NCI-H748 (cell line): Measurements from ENCODE around the gene RMND5B.
"Not testable (repeated sequence)": the region's sequence is repeated elsewhere in the genome, so short reads cannot be mapped to it uniquely, and the experiment has no call there.

Source experiments
- DNase-seq: peaks from one replicate; lab custom pipeline; 2025; ENCODE audit not compliant: unreplicated experiment; lab: John Stamatoyannopoulos, UW

The RMND5B gene

DNA sequence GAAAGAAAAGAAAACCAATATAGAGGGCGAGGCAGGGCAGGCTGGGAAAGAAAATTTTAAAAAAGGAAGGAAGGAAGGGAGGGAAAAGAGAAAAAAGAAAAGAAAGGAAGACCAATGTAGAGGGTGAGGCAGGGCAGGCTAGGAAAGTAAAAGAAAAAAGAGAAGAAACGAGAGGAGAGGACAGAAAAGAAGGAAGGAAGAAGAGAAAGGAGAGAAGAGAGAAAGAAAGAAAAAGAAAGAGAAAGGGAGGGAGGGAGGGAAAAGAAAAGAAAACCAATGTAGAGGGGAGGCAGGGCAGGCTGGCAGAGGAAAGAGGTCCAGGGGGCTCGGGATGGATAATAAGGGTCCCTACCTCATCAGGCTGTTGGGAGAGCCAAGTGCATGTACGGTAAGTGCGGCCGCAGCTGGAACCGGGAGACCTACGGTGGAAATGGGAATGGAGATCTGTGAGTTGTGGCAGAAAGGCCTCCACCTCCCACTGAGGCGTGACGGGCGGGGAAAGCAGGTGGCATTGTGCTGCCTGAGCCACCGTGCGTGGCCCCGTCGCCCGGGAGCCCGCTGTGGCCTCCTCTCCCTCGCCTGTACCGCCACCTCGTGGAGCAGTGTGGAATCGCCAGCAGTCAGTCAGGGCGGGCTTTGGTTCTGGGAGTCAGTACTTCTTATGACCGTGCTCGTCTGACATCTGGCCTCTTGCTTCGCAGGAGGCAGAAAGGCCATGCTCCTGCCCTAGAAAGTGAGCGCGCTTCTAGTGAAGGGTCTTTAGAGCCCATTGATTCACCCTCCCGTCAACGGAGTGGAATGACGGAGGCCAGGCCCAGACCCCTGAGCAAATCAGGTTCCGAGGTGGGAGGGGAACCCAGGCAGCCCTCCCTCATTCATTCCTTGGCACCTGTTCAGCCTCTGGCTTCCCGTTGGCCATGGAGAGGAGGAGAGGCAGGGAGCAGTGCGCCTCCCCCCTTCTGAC lies 33.2 kb downstream of the RMND5B start:
- DNase-seq = peak; percentile 89

DNA sequence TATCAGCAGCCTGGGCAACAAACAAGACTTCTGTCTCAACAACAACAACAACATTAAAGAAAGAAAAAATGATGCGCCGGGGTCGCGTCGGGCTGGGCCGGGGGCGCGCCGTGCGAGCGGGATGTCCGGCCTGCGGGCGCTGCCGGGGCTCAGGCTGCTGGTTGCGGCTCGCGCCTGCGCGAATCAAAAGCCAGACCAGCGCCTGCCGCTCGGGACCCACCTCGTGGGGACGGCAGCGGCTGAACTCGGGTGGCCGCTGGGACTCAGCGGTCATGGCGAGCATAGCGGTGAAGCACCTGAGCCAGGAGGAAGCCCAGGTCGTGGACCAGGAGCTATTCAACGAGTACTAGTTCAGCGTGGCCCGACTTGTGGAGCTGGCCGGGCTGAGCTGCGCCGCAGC lies 34.8 kb downstream of the RMND5B start:
- DNase-seq = no peak

- DNase-seq = no peak
Observed at GRCh38 chr5:178170455-178170854, 39.6 kb downstream of the RMND5B start.

DNA sequence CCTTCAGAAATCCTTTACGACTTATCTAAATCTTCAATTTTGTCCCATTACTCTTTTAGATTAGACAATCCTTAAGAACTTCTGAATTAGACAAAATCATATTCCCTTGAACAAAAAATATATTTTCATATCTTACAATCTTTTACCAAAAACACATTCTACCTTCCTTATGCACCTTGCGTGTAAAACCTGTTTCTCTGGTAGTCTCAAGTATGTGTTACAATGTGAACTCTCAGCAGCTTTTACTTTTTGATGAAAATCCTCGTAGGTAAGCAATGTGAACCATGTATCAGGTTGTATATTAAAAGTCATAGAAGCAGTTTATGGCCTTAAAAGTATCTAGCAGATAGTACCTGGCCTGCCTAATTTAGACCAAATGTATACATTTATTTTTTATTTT lies 43.6 kb downstream of the RMND5B start:
- no peak for DNase-seq

- no peak for DNase-seq
Observed at GRCh38 chr5:178176791-178177190, 46.0 kb downstream of the RMND5B start.

DNA sequence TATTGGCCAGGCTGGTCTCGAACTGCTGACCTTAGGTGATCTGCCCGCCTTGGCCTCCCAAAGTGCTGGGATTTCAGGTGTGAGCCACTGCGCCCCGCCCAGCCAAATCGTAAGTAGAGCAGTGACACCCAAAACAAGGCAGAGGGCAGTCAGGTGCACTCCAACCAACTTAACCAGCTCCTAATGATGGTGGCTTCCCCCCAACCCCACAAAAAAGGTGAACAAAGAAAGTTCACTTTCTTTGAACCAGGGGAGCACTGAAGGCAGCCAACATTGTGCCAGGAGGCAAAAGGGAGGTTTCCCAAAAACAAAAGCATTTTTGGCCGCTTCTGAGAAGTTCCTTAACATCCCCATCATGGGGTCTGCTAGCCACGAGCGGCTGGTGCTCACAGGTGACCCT lies 46.8 kb downstream of the RMND5B start:
- DNase-seq = no peak

DNA sequence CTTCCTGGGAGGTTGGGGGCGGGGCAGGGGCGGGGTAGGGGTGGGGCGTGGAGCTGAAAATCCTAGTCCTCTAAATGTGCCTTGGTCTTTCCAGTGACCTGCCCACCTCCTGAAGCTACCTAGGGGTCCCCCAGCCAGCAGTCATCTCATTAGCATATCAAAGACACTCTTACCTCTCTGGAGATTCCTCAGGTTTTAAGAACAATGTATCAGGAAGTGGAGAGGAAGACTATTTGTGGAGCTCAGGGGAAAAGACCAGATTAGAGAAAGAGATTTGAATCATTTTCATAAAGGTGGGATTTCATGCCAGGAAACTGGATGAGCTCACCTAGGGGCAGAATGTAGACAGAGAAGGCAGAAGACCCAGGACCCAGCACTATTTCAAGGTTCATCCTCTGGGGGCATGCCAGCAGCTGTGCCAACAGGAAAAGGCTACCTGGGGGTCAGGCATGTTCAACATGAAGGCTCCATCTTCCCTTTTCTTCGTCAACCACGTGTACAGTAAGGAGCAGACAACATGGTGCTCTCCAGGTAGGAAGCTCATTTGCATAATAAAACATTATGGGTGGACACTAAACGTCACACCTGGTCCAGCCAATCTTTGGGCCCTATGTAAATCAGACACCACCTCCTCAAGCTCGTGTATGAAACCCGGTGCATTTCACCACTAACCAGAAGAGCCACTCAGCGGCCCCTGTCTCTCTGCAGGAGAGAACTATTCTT lies 49.5 kb downstream of the RMND5B start:
- DNase-seq = peak; percentile 18

GRCh38 chr5:178182158-178182876 lies 51.5 kb downstream of the RMND5B start:
- DNase-seq = no peak

GRCh38 chr5:178186427-178186826 lies 55.6 kb downstream of the RMND5B start:
- no peak for DNase-seq

DNA sequence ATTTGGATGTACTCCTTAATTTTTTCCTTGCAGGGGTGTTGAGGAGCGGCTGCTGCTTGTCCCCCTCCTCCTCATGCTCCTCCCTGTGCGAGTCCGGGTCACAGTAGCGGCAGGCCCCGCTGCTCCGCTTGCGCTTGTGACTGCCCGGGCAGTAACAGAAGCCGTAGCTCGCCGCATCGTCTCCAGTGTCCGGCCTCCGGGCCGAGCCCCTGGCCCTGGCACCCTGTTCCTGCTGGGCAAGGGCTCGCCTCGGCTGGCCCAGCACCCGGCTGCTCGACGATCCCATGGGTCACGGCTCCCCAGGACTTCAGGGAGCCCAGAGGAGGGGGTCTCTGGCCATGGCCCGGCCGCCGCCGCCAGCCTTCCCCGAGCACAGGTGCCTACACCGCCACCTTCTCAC lies 56.2 kb downstream of the RMND5B start, which contains the start of gene GMCL2:
GMCL2 (minus strand) TSS at position 358 of the 400 bp plus-strand sequence; CDS start at position 286, 72 bp downstream.
- no peak for DNase-seq

DNA sequence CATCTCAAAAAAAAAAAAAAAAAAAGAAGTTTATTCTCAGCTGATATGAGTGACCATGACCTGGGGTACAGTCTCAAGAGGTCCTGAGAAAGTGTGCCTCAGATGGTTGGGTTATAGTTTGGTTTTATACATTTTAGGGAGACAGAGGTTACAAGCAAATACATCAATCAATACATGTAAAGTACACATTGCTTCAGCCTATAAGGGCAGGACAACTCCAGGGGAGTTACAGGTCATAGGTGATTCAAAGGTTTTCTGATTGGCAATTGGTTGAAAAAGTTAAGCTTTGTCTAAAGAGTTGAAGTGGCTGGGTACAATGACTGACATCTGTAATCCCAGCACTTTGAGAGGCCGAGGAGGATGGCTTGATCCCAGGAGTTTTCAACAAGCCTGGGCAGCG lies 58.6 kb downstream of the RMND5B start:
- DNase-seq = no peak

GRCh38 chr5:178191661-178192060 lies 60.8 kb downstream of the RMND5B start:
- no peak for DNase-seq

DNA sequence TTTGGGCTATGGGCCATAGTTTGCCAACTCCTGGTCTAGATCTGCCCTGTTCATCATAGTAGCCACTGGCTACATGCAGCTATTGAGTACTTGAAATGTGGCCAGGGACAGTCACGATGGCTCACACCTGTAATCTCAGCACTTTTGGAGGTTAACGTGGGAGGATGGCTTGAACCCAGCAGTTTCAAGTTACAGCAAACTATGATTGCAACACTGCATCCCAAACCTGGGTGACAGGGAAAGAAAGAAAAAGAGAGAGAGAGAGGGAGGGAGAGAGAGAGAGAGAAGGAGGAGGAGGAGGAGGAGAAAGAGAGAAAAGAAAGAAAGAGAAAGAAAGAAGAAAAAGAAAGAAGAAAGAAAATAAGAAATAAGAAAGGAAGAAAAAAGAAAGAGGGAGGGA lies 61.4 kb downstream of the RMND5B start:
- DNase-seq = no peak

DNA sequence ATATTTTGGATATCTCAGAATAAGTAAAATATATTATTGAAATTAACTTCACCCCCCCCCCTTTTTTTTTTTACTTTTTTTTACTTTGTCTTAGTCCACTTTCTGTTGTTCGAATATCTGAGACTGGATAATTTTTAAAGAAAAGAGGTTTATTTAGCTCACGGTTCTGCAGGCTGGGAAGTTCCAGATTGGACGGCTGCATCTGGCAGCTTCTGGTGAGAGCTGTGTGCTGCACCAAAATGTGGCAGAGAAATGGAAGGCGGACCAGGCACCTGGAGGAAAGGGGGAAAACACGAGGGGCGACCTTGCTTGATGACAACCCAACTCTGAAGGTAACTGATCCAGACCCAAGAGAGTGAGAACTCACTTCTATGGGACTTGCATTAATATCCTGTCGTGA lies 62.0 kb downstream of the RMND5B start:
- DNase-seq = no peak

GRCh38 chr5:178193251-178193809 lies 62.5 kb downstream of the RMND5B start:
- DNase-seq = no peak

GRCh38 chr5:178194026-178194425 lies 63.2 kb downstream of the RMND5B start:
- DNase-seq = no peak

- no peak for DNase-seq
Observed at GRCh38 chr5:178196281-178196812, 65.5 kb downstream of the RMND5B start.

DNA sequence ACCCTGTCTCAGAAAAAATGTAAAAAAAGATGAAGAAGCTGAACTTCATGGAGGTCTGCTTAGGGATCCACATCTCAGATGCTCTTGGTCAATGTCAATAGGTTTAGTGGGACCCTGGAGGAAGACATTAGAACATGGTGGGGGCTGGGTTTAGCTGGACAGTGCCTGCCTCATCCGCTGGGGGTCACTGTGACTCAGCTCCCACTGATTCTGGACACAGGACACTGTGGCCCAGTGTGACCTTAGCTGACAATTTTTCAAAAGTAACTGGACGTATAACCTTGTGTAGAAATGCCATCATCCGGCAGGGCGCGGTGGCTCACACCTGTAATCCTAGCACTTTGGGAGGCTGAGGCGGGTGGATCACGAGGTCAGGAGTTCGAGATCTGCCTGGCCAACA lies 66.2 kb downstream of the RMND5B start:
- no peak for DNase-seq

DNA sequence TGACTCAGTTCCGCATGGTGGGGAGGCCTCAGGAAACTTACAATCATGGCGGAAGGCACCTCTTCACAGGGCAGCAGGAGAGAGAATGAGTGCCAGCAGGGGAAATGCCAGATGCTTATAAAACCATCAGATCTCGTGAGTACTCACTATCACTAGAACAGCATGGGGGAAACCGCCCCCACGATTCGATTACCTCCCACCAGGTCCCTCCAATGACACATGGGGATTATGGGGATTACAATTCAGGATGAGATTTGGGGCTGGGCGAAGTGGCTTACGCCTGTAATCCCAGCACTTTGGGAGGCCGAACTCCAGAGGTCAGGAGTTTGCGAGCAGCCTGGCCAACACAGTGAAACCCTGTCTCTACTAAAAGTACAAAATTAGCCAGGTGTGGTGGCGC lies 67.3 kb downstream of the RMND5B start:
- DNase-seq = not testable (repeated sequence)

DNA sequence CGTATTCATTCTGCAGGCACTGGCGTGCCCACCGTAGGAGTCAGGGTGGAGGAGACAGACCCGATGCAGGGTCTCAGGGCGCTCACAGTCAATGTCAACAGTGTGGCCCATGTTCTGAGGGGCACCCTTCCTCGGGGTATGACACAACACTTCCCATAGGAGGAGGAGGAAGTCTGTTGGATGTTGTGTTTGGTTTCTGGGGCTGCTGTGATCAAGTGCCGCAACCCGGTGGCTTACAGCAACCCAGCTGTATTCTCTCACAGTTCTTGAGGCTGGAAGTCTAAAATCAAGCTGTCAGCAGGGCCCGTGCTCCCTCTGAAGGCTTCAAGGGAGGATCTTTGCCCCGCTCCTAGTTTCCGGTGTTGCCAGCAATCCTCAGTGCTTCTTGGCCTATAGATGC lies 67.9 kb downstream of the RMND5B start:
- no peak for DNase-seq
